ENCODE data around the gene ZNF747.
"Not testable (repeated sequence)": the region's sequence is repeated elsewhere in the genome, so short reads cannot be mapped to it uniquely, and the experiment has no call there.

Gene ZNF747

DNA sequence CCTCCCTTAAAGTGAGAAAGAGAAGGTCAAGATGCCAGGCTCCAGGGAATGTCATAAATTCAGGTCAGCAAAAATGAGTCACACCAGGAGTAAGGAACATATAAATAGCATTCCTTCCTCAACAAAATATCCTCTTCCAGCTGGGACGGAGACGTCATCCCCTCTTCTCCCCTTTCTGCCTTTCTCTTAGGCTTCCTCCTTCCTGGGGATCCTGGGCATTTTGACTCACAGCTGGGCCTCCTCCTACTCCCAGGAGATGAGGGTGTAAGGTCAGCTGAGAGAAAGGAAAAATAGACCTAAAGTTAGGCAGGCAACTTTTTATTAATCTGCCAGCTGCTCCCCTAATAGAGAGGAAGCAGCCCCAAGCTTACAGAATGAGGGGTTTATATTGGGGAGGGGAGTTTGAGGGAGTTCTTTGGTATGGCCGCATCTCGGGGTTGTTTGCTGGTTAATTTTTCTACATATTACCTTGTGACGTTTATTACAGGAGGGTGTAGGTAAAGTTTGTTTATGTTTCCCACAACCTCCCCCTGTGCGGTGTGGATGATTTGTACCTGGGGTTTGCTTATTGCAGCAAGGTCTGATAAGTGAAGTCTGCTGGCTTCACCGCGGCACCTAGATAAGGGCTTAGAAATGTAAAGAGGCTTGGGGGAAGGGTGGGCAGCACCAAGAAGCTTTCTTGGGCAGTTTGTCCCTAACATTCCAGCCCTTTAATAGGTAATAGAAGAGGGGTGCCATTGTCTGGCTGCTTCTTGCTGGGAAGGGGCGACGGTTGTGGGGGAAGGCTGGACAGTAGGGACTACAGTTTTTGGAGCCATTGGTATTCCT, 7.1 kb upstream of the ZNF747 start:
- H3K27ac ChIP-seq, result no peak overlapping the region
- H3K27me3 ChIP-seq (ENCODE audit: control insufficient read depth, insufficient read depth, low read length), result no peaks in the 10 kb centered on the region
- no peak overlapping the region for H2AFZ ChIP-seq
- H3K9ac ChIP-seq, result no peak overlapping the region
- no peaks in the 10 kb centered on the region for H3K36me3 ChIP-seq (ENCODE audit: control insufficient read depth, insufficient read depth, low read length)
- H3K9me3 ChIP-seq (ENCODE audit: control insufficient read depth, low read length), result no peaks in the 10 kb centered on the region
- no peaks in the 10 kb centered on the region for H3K4me1 ChIP-seq
- H3K4me2 ChIP-seq (ENCODE audit: low read length), result no peak overlapping the region
- TF ChIP-seq CTCF (IDR thresholded peaks at IDR 0.05), result no peak
- H3K4me3 ChIP-seq (ENCODE audit: low read depth, low read length), result no peak overlapping the region
- peaks cover 26% of the 10 kb centered on the region for H3K79me2 ChIP-seq

DNA sequence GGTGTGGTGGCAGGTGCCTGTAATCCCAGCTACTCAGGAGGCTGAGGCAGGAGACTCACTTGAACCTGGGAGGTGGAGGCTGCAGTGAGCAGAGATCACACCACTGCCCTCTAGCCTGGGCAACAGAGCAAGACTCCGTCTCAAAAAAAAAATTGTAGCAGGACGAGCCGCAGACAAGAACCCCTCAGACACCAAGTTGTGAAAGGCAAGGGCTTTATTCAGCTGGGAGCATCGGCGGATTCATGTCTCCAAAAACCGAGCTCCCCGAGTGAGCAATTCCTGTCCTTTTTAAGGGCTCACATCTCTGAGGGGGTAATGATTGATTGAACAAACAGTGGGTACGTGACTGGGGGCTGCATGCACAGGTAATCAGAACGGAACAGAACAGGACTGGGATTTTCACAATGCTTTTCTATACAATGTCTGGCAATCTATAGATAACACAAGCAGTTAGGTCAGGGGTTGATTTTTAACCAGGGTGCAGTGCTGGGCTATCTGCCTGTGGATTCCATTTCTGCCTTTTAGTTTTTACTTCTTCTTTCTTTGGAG, 6.3 kb upstream of the ZNF747 start:
- H3K9me3 ChIP-seq (ENCODE audit: control insufficient read depth, low read length); H3K27ac ChIP-seq; H3K4me3 ChIP-seq (ENCODE audit: low read depth, low read length); H3K4me2 ChIP-seq (ENCODE audit: low read length); H3K36me3 ChIP-seq (ENCODE audit: control insufficient read depth, insufficient read depth, low read length); H3K4me1 ChIP-seq; H2AFZ ChIP-seq; H3K9ac ChIP-seq; H3K27me3 ChIP-seq (ENCODE audit: control insufficient read depth, insufficient read depth, low read length): not testable (repeated sequence)
- H3K79me2 ChIP-seq, result peaks cover 21% of the 10 kb centered on the region

- not testable (repeated sequence) for H3K9ac ChIP-seq; H3K4me2 ChIP-seq (ENCODE audit: low read length); H3K27ac ChIP-seq; H2AFZ ChIP-seq; H3K36me3 ChIP-seq (ENCODE audit: control insufficient read depth, insufficient read depth, low read length); H3K4me3 ChIP-seq (ENCODE audit: low read depth, low read length); H3K4me1 ChIP-seq; H3K9me3 ChIP-seq (ENCODE audit: control insufficient read depth, low read length); H3K27me3 ChIP-seq (ENCODE audit: control insufficient read depth, insufficient read depth, low read length)
- peaks cover 21% of the 10 kb centered on the region for H3K79me2 ChIP-seq
Observed at GRCh38 chr16:30539986-30540526, 5.4 kb upstream of the ZNF747 start.

DNA sequence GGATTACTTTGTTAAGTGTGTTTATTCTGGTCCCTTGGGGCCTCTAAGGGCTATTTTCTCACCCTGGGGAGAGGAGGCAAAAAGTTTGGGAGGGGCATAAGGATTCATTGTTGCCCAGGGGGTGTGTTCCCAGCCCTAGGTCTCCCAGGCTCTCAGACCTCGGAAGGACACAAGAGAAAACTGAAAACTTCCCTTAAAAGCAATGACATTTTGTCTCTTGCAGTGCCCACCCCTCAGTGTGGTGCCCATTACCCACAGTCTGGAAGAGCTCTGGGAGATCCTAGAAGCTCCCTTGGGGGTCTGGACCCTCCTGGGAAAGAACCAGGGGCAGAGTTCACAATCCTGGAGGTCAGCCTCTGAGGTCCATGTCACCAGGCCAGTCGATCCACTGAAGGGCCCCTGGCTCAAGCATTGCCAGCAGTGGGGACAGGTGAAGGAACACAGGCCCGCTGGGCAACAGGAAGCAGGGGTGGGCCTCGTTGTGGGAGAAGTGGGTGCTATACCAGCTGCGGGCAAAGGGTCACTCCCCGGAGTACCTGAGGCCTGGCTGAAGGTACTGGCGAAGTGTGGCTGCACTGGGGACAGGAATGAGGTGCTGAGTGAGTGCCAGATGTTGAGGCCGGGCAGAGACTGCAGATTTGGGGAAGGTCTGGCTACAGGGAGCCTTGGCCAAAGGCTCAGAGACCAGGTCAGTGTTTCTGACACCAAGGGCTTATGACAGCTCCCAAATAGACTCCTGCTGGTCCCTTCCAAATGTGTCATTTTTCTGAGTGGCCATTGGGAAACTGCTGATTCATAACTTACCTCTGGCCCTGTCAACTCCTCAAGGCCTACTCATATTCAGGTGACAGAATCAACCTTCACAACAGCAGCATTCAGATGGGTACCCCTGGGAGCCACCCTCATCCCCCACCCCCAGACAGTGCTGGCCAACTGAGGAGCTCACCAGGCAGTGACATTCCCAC, 4.6 kb upstream of the ZNF747 start:
- TF ChIP-seq CTCF (IDR thresholded peaks at IDR 0.05), result no peak
- Histone ChIP-seq H3K4me1 (peaks cover 8% of the 10 kb centered on the region), H3K27ac (no peak overlapping the region), H3K9me3 (ENCODE audit: control insufficient read depth, low read length) (no peaks in the 10 kb centered on the region), H2AFZ (no peak overlapping the region), H3K79me2 (peaks cover 19% of the 10 kb centered on the region), H3K4me2 (ENCODE audit: low read length) (no peak overlapping the region), H3K4me3 (ENCODE audit: low read depth, low read length) (no peak overlapping the region), H3K36me3 (ENCODE audit: control insufficient read depth, insufficient read depth, low read length) (no peaks in the 10 kb centered on the region), H3K9ac (no peak overlapping the region), H3K27me3 (ENCODE audit: control insufficient read depth, insufficient read depth, low read length) (no peaks in the 10 kb centered on the region)

- not testable (repeated sequence) for H2AFZ ChIP-seq; H3K9me3 ChIP-seq (ENCODE audit: control insufficient read depth, low read length); H3K4me3 ChIP-seq (ENCODE audit: low read depth, low read length); H3K36me3 ChIP-seq (ENCODE audit: control insufficient read depth, insufficient read depth, low read length); H3K27ac ChIP-seq; H3K4me2 ChIP-seq (ENCODE audit: low read length); H3K9ac ChIP-seq; H3K27me3 ChIP-seq (ENCODE audit: control insufficient read depth, insufficient read depth, low read length)
- Histone ChIP-seq H3K79me2 (peaks cover 13% of the 10 kb centered on the region), H3K4me1 (peaks cover 11% of the 10 kb centered on the region)
Observed at GRCh38 chr16:30536391-30537024, 1.9 kb upstream of the ZNF747 start.
